Measurements from ENCODE around the gene CD101.

Gene CD101

DNA sequence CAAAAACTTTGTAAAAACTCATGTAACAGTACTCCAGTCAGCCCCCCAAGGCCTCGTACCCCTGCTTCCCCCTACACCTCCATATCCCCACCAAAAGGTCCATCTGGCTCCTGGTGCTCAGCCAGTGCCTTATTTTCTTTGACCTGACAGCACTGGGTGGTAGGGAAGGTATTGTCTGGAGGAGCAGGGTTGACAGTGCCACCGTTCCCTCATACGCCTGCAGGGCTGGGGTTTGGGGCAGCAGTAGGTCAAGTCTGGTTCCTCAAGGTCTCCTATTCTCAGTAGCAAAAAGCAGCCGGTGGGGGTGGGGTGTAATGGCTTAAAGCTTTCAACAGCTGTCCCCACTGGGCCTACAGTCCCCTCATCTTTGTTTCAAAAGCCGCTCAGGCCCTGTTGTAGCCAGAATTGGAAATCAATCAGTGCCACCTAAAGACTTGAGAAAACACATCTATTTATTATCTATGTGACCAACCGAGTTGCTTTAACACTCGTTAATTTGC lies 33.3 kb downstream of the CD101 start:
- no peak overlapping the region for H3K27ac ChIP-seq (ENCODE audit: poor library complexity, severe bottlenecking)
- no peak overlapping the region for H3K4me3 ChIP-seq (ENCODE audit: severe bottlenecking)
- no peak for DNase-seq (ENCODE audit: low spot score)
- H3K9me3 ChIP-seq (ENCODE audit: severe bottlenecking): no peaks in the 10 kb centered on the region
- ATAC-seq (ENCODE audit: low read depth): no peak
- no peaks in the 10 kb centered on the region for H3K36me3 ChIP-seq (ENCODE audit: low read depth)
- TF ChIP-seq, protein P1, sequence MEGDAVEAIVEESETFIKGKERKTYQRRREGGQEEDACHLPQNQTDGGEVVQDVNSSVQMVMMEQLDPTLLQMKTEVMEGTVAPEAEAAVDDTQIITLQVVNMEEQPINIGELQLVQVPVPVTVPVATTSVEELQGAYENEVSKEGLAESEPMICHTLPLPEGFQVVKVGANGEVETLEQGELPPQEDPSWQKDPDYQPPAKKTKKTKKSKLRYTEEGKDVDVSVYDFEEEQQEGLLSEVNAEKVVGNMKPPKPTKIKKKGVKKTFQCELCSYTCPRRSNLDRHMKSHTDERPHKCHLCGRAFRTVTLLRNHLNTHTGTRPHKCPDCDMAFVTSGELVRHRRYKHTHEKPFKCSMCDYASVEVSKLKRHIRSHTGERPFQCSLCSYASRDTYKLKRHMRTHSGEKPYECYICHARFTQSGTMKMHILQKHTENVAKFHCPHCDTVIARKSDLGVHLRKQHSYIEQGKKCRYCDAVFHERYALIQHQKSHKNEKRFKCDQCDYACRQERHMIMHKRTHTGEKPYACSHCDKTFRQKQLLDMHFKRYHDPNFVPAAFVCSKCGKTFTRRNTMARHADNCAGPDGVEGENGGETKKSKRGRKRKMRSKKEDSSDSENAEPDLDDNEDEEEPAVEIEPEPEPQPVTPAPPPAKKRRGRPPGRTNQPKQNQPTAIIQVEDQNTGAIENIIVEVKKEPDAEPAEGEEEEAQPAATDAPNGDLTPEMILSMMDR (IDR thresholded peaks at IDR 0.05; ENCODE audit: poor library complexity, severe bottlenecking): no peak
- H3K27me3 ChIP-seq (ENCODE audit: insufficient read depth, poor library complexity, severe bottlenecking): no peaks in the 10 kb centered on the region
- no peaks in the 10 kb centered on the region for H3K4me1 ChIP-seq (ENCODE audit: insufficient read depth, poor library complexity, severe bottlenecking)

- TF ChIP-seq, protein P1 (IDR thresholded peaks at IDR 0.05; ENCODE audit: poor library complexity, severe bottlenecking): no peak
- H3K27ac ChIP-seq (ENCODE audit: poor library complexity, severe bottlenecking): no peak overlapping the region
- DNase-seq (ENCODE audit: low spot score) (no peak), ATAC-seq (ENCODE audit: low read depth) (no peak)
- no peaks in the 10 kb centered on the region for H3K9me3 ChIP-seq (ENCODE audit: severe bottlenecking)
- no peaks in the 10 kb centered on the region for H3K27me3 ChIP-seq (ENCODE audit: insufficient read depth, poor library complexity, severe bottlenecking)
- no peaks in the 10 kb centered on the region for H3K36me3 ChIP-seq (ENCODE audit: low read depth)
- H3K4me1 ChIP-seq (ENCODE audit: insufficient read depth, poor library complexity, severe bottlenecking): no peaks in the 10 kb centered on the region
- H3K4me3 ChIP-seq (ENCODE audit: severe bottlenecking): no peak overlapping the region
Observed at GRCh38 chr1:117036018-117036461, 34.5 kb downstream of the CD101 start.

GRCh38 chr1:117037802-117038201 lies 36.2 kb downstream of the CD101 start:
- TF ChIP-seq, protein P1 (IDR thresholded peaks at IDR 0.05; ENCODE audit: poor library complexity, severe bottlenecking): no peak
- no peaks in the 10 kb centered on the region for H3K9me3 ChIP-seq (ENCODE audit: severe bottlenecking)
- ATAC-seq (ENCODE audit: low read depth) (no peak), DNase-seq (ENCODE audit: low spot score) (no peak)
- no peaks in the 10 kb centered on the region for H3K27me3 ChIP-seq (ENCODE audit: insufficient read depth, poor library complexity, severe bottlenecking)
- H3K4me3 ChIP-seq (ENCODE audit: severe bottlenecking): no peak overlapping the region
- H3K36me3 ChIP-seq (ENCODE audit: low read depth): no peaks in the 10 kb centered on the region
- no peak overlapping the region for H3K27ac ChIP-seq (ENCODE audit: poor library complexity, severe bottlenecking)
- H3K4me1 ChIP-seq (ENCODE audit: insufficient read depth, poor library complexity, severe bottlenecking): no peaks in the 10 kb centered on the region

GRCh38 chr1:117038236-117038635 lies 36.7 kb downstream of the CD101 start:
- H3K27ac ChIP-seq (ENCODE audit: poor library complexity, severe bottlenecking): no peak overlapping the region
- no peak overlapping the region for H3K4me3 ChIP-seq (ENCODE audit: severe bottlenecking)
- DNase-seq (ENCODE audit: low spot score) (no peak), ATAC-seq (ENCODE audit: low read depth) (no peak)
- TF ChIP-seq, protein P1 (IDR thresholded peaks at IDR 0.05; ENCODE audit: poor library complexity, severe bottlenecking): no peak
- H3K4me1 ChIP-seq (ENCODE audit: insufficient read depth, poor library complexity, severe bottlenecking): no peaks in the 10 kb centered on the region
- no peaks in the 10 kb centered on the region for H3K36me3 ChIP-seq (ENCODE audit: low read depth)
- H3K9me3 ChIP-seq (ENCODE audit: severe bottlenecking): no peaks in the 10 kb centered on the region
- no peaks in the 10 kb centered on the region for H3K27me3 ChIP-seq (ENCODE audit: insufficient read depth, poor library complexity, severe bottlenecking)

- H3K27me3 ChIP-seq (ENCODE audit: insufficient read depth, poor library complexity, severe bottlenecking): no peaks in the 10 kb centered on the region
- no peak for ATAC-seq (ENCODE audit: low read depth)
- H3K36me3 ChIP-seq (ENCODE audit: low read depth): no peaks in the 10 kb centered on the region
Observed at GRCh38 chr1:117044217-117044616, 42.7 kb downstream of the CD101 start.

More at GRCh38 chr1:117044217-117044616, 42.7 kb downstream of the CD101 start:
- Histone ChIP-seq H3K4me1 (ENCODE audit: insufficient read depth, poor library complexity, severe bottlenecking) (no peaks in the 10 kb centered on the region), H3K4me3 (ENCODE audit: severe bottlenecking) (no peak overlapping the region), H3K27ac (ENCODE audit: poor library complexity, severe bottlenecking) (no peak overlapping the region), H3K9me3 (ENCODE audit: severe bottlenecking) (no peaks in the 10 kb centered on the region)
- TF ChIP-seq, protein P1 (IDR thresholded peaks at IDR 0.05; ENCODE audit: poor library complexity, severe bottlenecking): no peak
- DNase-seq (ENCODE audit: low spot score): no peak

All from RWPE2 (cell line).